PC-9 (cell line): ENCODE results near the gene RNF38. TPM values are rescaled to one million over a fixed set of nuclear protein-coding genes. Genes with fewer than 3 reads are reported as not detected.

Experiments used
- BruUV-seq: library from RNA; stranded (reverse); fragments of 400-500 nt; replicated peaks from 2 replicates; lab custom pipeline; 2021; lab: Mats Ljungman, UMichigan
- CTCF ChIA-PET: fragments of 300-600 bp; sonication (Branson Sonifier 250); formaldehyde crosslinking; loops from one replicate; lab custom pipeline; 2022; ENCODE audit warnings: antibody characterized with exemption; lab: Charles Lee
- POLR2A ChIA-PET: fragments of 300-600 bp; sonication (Branson Sonifier 250); formaldehyde crosslinking; loops from one replicate; lab custom pipeline; 2022; ENCODE audit warnings: antibody characterized with exemption; ENCODE audit not compliant: unreplicated experiment; lab: Charles Lee
- DNase-seq, 2 experiments: peaks; one replicate each; pipeline versions ENCODE4 v3.0.0 to v3.0.0-alpha.2; 2015 to 2022; ENCODE audit warnings: mixed read lengths in 1 of 2
- H2AFZ ChIP-seq: fragments of 200-600 bp; sonication (generic); 2 replicates; pipeline ENCODE4 v1.8.1; 2017; ENCODE audit warnings: antibody characterized with exemption
- H3F3A ChIP-seq: fragments of 200-600 bp; sonication (generic); 2 replicates; pipeline ENCODE4 v1.8.1; 2017; ENCODE audit warnings: antibody characterized with exemption, mild to moderate bottlenecking, low read depth; ENCODE audit not compliant: insufficient read depth
- H3K27ac ChIP-seq: fragments of 200-600 bp; sonication (generic); 2 replicates; pipeline ENCODE4 v1.6.1; 2016; ENCODE audit warnings: mixed run types
- H3K27me3 ChIP-seq: fragments of 200-600 bp; sonication (generic); 2 replicates; pipeline ENCODE4 v1.6.1; 2016; ENCODE audit warnings: low read depth, mixed run types; ENCODE audit not compliant: insufficient read depth
- H3K36me3 ChIP-seq: fragments of 200-600 bp; sonication (generic); 2 replicates; pipeline ENCODE4 v1.6.1; 2016; ENCODE audit warnings: low read depth, mixed run types
- H3K4me1 ChIP-seq: fragments of 200-600 bp; sonication (generic); replicated peaks from 2 replicates; pipeline ENCODE4 v1.6.1; 2016; ENCODE audit warnings: mixed run types; ENCODE audit not compliant: insufficient read depth
- H3K4me2 ChIP-seq: fragments of 200-600 bp; sonication (generic); 2 replicates; pipeline ENCODE4 v1.6.1; 2017; ENCODE audit warnings: mixed run types
- H3K4me3 ChIP-seq: fragments of 200-600 bp; sonication (generic); 2 replicates; pipeline ENCODE4 v1.6.1; 2016; ENCODE audit warnings: mixed run types
- H3K79me2 ChIP-seq: fragments of 200-600 bp; sonication (generic); 2 replicates; pipeline ENCODE4 v1.6.1; 2017; ENCODE audit warnings: low read depth, mixed run types
- H3K9me2 ChIP-seq: fragments of 200-600 bp; sonication (generic); 2 replicates; pipeline ENCODE4 v1.8.1; 2017; ENCODE audit warnings: mild to moderate bottlenecking; ENCODE audit not compliant: insufficient read depth
- H3K9me3 ChIP-seq: fragments of 200-600 bp; sonication (generic); 2 replicates; pipeline ENCODE4 v1.8.1; 2016; ENCODE audit warnings: low read depth; ENCODE audit not compliant: insufficient read depth
- H4K20me1 ChIP-seq: fragments of 200-600 bp; sonication (generic); 2 replicates; pipeline ENCODE4 v1.8.1; 2017; ENCODE audit not compliant: insufficient read depth
- EZH2 ChIP-seq: fragments of 200-600 bp; sonication (generic); IDR thresholded peaks from 2 replicates; pipeline ENCODE4 v1.8.0; 2017; ENCODE audit warnings: antibody characterized with exemption, low read depth
- intact Hi-C: fragments of 100-400 bp; cut with micrococcal nuclease; formaldehyde crosslinking; loops from one replicate; pipeline ENCODE4 v1.10.0; 2022; ENCODE audit not compliant: unreplicated experiment
- total RNA-seq: library from RNA; stranded (reverse); gene quantifications from 2 replicates; pipeline ENCODE4 v1.2.3, GENCODE V29; 2021
- TF ChIP-seq, protein P1 (sequence below): fragments of 200-600 bp; sonication (generic); conservative IDR thresholded peaks from 2 replicates; pipeline ENCODE4 v1.6.1; 2017; ENCODE audit warnings: mixed run types, antibody characterized with exemption, mild to moderate bottlenecking, moderate library complexity

RNF38 gene
- total RNA-seq, 1 experiment from 2014 or later, result 17.5 TPM

DNA sequence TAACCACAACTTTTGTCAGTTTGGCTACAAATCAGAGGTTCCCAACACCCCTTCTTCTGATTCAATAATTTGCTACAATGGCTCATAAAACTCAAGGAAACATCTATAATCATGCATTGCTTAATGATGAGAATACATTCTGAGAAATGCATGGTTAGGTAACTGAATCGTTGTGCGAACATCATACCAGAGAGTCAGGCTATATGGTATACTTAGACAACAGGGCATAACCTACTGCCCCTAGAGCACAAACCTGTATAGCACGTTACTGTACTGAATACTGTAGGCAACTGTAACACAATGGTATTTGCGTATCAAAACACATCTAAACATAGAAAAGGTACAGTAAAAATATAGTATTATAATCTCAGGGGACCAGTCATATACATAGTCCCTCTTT is 31.0 kb upstream of the RNF38 start:
- CTCF ChIA-PET, result no interaction called here
- intact Hi-C loops, result no loop called here
- no peaks in the 10 kb centered on the region for H3K9me2 ChIP-seq

DNA sequence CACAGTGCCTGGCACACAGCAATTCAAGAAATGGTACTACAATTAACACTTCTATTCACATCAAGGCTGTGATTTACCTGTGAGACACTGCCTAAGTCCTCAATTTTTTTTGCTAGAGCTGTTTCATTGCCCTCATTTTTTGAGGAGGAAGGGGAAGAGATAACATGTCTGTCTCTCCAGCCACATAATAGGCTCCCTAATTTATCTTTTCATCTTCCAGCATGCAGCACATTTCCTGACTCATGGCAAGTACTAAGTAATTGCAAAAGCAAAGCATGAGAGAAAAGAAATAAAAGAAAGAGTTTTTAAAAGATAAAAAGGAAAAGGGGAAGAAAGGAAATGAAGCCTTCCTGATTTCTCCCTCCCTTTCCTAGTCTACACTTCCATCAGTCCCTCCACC is 26.9 kb upstream of the RNF38 start:
- no TSS peak for BruUV-seq
- no peak for DNase-seq
- Histone ChIP-seq H3K36me3 (no peaks in the 10 kb centered on the region), H3K79me2 (no peaks in the 10 kb centered on the region), H3K9me2 (no peaks in the 10 kb centered on the region), H3K4me1 (peaks cover 13% of the 10 kb centered on the region), H2AFZ (no peak overlapping the region), H3K27me3 (no peaks in the 10 kb centered on the region), H3K27ac (no peak overlapping the region), H3K4me2 (no peak overlapping the region), H3F3A (no peaks in the 10 kb centered on the region), H3K4me3 (no peak overlapping the region), H4K20me1 (no peaks in the 10 kb centered on the region), H3K9me3 (no peaks in the 10 kb centered on the region)
- ChIA-PET POLR2A (no interaction called here), CTCF (no interaction called here)
- intact Hi-C loops, result no loop called here
- TF ChIP-seq, protein P1, sequence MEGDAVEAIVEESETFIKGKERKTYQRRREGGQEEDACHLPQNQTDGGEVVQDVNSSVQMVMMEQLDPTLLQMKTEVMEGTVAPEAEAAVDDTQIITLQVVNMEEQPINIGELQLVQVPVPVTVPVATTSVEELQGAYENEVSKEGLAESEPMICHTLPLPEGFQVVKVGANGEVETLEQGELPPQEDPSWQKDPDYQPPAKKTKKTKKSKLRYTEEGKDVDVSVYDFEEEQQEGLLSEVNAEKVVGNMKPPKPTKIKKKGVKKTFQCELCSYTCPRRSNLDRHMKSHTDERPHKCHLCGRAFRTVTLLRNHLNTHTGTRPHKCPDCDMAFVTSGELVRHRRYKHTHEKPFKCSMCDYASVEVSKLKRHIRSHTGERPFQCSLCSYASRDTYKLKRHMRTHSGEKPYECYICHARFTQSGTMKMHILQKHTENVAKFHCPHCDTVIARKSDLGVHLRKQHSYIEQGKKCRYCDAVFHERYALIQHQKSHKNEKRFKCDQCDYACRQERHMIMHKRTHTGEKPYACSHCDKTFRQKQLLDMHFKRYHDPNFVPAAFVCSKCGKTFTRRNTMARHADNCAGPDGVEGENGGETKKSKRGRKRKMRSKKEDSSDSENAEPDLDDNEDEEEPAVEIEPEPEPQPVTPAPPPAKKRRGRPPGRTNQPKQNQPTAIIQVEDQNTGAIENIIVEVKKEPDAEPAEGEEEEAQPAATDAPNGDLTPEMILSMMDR, result no peak
- no peak for TF ChIP-seq EZH2

More for the DNA sequence above, 31.0 kb upstream of the RNF38 start:
- Histone ChIP-seq H2AFZ (no peak overlapping the region), H3K4me1 (no peaks in the 10 kb centered on the region), H3K27me3 (no peaks in the 10 kb centered on the region), H3K27ac (no peak overlapping the region), H3K36me3 (no peaks in the 10 kb centered on the region), H3K4me3 (no peak overlapping the region), H3K4me2 (no peak overlapping the region), H3F3A (no peaks in the 10 kb centered on the region), H3K79me2 (no peaks in the 10 kb centered on the region), H3K9me3 (no peaks in the 10 kb centered on the region), H4K20me1 (no peaks in the 10 kb centered on the region)
- TF ChIP-seq, protein P1, result no peak
- no peak for TF ChIP-seq EZH2
- no peak for DNase-seq
- POLR2A ChIA-PET, result no interaction called here
- BruUV-seq, result no TSS peak

DNA sequence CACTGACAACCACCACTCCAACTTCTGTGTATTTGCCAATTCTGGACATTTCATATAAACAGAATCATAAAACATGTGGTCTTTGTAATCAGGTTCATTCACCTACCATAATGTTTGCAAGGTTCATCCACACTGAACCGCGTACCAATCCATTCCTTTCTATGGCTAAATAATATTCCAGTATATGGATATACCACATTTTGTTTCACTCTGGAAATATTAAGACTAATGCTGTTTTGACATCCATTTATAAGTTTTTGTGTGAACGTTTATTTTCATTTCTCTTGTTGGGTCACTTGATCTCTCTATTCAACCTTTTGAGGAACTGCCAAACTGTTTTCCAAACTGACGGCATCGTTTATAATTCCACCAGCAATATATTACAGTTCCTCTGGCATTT is 26.3 kb upstream of the RNF38 start:
- Histone ChIP-seq H2AFZ (no peak overlapping the region), H4K20me1 (no peaks in the 10 kb centered on the region), H3K79me2 (no peaks in the 10 kb centered on the region), H3K36me3 (no peaks in the 10 kb centered on the region), H3K4me2 (no peak overlapping the region), H3K27me3 (no peaks in the 10 kb centered on the region), H3K27ac (no peak overlapping the region), H3F3A (no peaks in the 10 kb centered on the region), H3K9me2 (no peaks in the 10 kb centered on the region), H3K4me3 (no peak overlapping the region), H3K4me1 (peaks cover 13% of the 10 kb centered on the region), H3K9me3 (no peaks in the 10 kb centered on the region)
- DNase-seq, result no peak
- CTCF ChIA-PET, result no interaction called here
- intact Hi-C loops, result no loop called here
- BruUV-seq, result no TSS peak
- TF ChIP-seq, protein P1, result no peak
- TF ChIP-seq EZH2, result no peak
- POLR2A ChIA-PET, result no interaction called here
